Body of pancreas (tissue), 4 donors: ENCODE results near the gene MYNN. TPM values are rescaled to one million over a fixed set of nuclear protein-coding genes. Genes with fewer than 3 reads are reported as not detected.
A peak's percentile ranks its signal among the peaks of the same experiment; 100 is the strongest.

ENCODE experiments used
- ATAC-seq: fragments of 150-250 bp; one replicate; pipeline ENCODE4 v1.9.1; 2016
- DNase-seq, 4 donors: peaks; one replicate each; pipeline ENCODE4 v3.0.0-alpha.2; 2019
- H3K27ac ChIP-seq, 4 donors: fragments of 200-600 bp; sonication (generic); 1 replicate in 3 of 4; 2 replicates in 1 of 4; pipeline versions ENCODE4 v1.5.1 to v1.6.1; 2016 to 2019; ENCODE audit warnings: mild to moderate bottlenecking in 1 of 4, mixed read lengths in 1 of 4, moderate library complexity in 1 of 4
- H3K27me3 ChIP-seq, 2 donors: fragments of 200-600 bp; sonication (generic); one replicate each; pipeline ENCODE4 v1.6.0; 2016; ENCODE audit warnings: mild to moderate bottlenecking in 1 of 2
- H3K36me3 ChIP-seq, 2 donors: fragments of 200-600 bp; sonication (generic); replicated peaks in 1 of 2; 2 replicates each; pipeline ENCODE4 v1.5.1; 2016; ENCODE audit warnings: low read depth in 2 of 2; ENCODE audit not compliant: insufficient read depth in 1 of 2
- H3K4me1 ChIP-seq: fragments of 200-600 bp; sonication (generic); one replicate; pipeline ENCODE4 v1.6.0; 2016
- H3K4me3 ChIP-seq, 2 donors: fragments of 200-600 bp; sonication (generic); 1 replicate in 1 of 2; 2 replicates in 1 of 2; pipeline ENCODE4 v1.5.1; 2016 to 2019
- H3K9me3 ChIP-seq, 3 donors: fragments of 200-600 bp; sonication (generic); 1 replicate in 2 of 3; 2 replicates in 1 of 3; pipeline ENCODE4 v1.5.1; 2016
- POLR2A ChIP-seq, 3 donors: fragments of 450-650 bp; IDR thresholded peaks; one replicate each; pipeline ENCODE4 v1.6.1; 2016; ENCODE audit warnings: antibody characterized with exemption in 3 of 3, mild to moderate bottlenecking in 2 of 3
- WGBS, 2 donors: methylation state at CpG; one replicate each; pipeline ENCODE4 v1.1.5; 2017; 5-methylcytosine and 5-hydroxymethylcytosine counted together
- intact Hi-C: fragments of 100-400 bp; cut with DNase I; formaldehyde crosslinking; loops from one replicate; pipeline ENCODE4 v1.15.1; 2023
- total RNA-seq, 2 donors: library from RNA; depleted of rRNA; stranded (reverse); fragments of >200 nt; gene quantifications; one replicate each; pipeline ENCODE4 v1.1.0, GENCODE V29; 2016
- TF ChIP-seq, protein P1 (sequence below), 7 experiments: fragments of 450-650 bp in 4 of 7; fragments of 200-600 bp in 3 of 7; sonication (generic) in 3 of 7; IDR thresholded peaks; one replicate each; pipeline ENCODE4 v1.5.1; 2016 to 2019; ENCODE audit warnings: antibody characterized with exemption in 7 of 7

Gene MYNN
- total RNA-seq, 2 donors from 2014 or later: 8.9 to 10.6 TPM

DNA sequence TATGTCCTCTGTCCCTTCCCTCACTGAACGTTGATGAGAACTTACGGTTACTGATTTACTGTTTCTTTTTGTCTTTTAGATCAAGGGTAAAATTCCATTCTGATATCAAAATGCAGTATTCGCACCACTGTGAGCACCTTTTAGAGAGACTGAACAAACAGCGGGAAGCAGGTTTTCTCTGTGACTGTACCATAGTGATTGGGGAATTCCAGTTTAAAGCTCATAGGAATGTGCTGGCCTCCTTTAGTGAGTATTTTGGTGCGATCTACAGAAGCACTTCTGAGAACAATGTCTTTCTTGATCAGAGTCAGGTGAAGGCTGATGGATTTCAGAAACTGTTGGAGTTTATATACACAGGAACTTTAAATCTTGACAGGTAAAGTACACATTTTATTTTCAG lies 990 bp downstream of the MYNN start:
- peak overlapping the region in 1 of 4 donors; percentile 100 for H3K27ac ChIP-seq
- no peak overlapping the region for H3K4me3 ChIP-seq
- no peaks in the 10 kb centered on the region for H3K9me3 ChIP-seq
- intact Hi-C loops: no loop called here
- no peak for TF ChIP-seq POLR2A (IDR thresholded peaks at IDR 0.05)
- TF ChIP-seq, protein P1, sequence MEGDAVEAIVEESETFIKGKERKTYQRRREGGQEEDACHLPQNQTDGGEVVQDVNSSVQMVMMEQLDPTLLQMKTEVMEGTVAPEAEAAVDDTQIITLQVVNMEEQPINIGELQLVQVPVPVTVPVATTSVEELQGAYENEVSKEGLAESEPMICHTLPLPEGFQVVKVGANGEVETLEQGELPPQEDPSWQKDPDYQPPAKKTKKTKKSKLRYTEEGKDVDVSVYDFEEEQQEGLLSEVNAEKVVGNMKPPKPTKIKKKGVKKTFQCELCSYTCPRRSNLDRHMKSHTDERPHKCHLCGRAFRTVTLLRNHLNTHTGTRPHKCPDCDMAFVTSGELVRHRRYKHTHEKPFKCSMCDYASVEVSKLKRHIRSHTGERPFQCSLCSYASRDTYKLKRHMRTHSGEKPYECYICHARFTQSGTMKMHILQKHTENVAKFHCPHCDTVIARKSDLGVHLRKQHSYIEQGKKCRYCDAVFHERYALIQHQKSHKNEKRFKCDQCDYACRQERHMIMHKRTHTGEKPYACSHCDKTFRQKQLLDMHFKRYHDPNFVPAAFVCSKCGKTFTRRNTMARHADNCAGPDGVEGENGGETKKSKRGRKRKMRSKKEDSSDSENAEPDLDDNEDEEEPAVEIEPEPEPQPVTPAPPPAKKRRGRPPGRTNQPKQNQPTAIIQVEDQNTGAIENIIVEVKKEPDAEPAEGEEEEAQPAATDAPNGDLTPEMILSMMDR (IDR thresholded peaks at IDR 0.05): no peak
- DNase-seq: no peak
- H3K27me3 ChIP-seq: no peaks in the 10 kb centered on the region
- 25 to 32% methylated on average over 5 of the region's 5 CpGs for WGBS, 2 donors
- ATAC-seq: no peak
- H3K4me1 ChIP-seq: peaks cover 26% of the 10 kb centered on the region
- peaks cover 0 to 6% of the 10 kb centered on the region in 2 donors for H3K36me3 ChIP-seq

DNA sequence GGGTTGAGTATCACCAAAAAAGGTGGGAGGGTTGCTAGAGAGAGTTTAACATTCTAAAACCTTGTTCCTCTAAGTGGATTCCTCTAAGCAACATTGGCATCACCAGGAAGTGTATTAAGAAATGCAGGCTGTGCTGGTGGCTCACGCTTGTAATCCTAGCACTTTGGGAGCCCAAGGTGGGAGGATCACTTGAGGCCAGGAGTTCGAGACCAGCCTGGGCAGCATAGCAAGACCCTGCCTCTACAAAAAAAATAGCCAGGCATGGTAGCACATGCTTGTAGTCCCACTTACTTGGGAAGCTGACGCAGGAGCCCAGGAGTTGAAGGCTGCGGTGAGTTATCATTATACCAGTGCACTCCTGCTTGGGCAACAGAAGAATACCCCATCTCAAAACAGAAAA lies 4.6 kb downstream of the MYNN start:
- Histone ChIP-seq H3K9me3 (no peaks in the 10 kb centered on the region), H3K27ac (no peak overlapping the region), H3K36me3 (peaks cover 0 to 30% of the 10 kb centered on the region in 2 donors), H3K4me1 (peaks cover 26% of the 10 kb centered on the region), H3K27me3 (no peaks in the 10 kb centered on the region), H3K4me3 (no peak overlapping the region)
- TF ChIP-seq, protein P1 (IDR thresholded peaks at IDR 0.05): no peak
- TF ChIP-seq POLR2A (IDR thresholded peaks at IDR 0.05): no peak
- DNase-seq (no peak), ATAC-seq (no peak)
- WGBS, 2 donors: 89 to 95% methylated on average over 4 of the region's 4 CpGs
- intact Hi-C loops: no loop called here

DNA sequence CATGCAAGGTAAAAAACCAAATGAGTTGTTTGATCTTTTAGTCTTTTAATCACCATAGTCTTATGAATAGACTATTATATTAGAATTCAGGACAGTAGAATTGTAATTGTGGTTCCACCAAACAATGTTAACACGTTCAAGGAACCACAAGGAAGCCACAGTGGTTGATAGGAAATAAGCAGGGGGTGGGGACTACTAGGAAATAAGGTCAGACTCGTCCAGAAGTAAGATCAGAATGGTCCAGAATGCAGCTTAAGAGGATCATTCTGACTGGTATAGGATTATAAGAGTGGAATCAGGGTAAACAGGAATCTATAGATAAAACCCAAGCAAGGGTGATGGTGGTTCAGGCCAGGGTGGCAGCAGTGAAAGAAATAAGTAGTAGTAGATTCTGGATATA lies 7.5 kb downstream of the MYNN start:
- Histone ChIP-seq H3K9me3 (no peaks in the 10 kb centered on the region), H3K27me3 (no peaks in the 10 kb centered on the region), H3K36me3 (peaks cover 3 to 38% of the 10 kb centered on the region in 2 donors), H3K4me3 (no peak overlapping the region), H3K27ac (no peak overlapping the region), H3K4me1 (peaks cover 6% of the 10 kb centered on the region)
- WGBS, 2 donors: 57 to 73% methylated on average over 2 of the region's 2 CpGs
- intact Hi-C loops: no loop called here
- no peak for TF ChIP-seq POLR2A (IDR thresholded peaks at IDR 0.05)
- TF ChIP-seq, protein P1 (IDR thresholded peaks at IDR 0.05): no peak
- DNase-seq: no peak
- no peak for ATAC-seq

DNA sequence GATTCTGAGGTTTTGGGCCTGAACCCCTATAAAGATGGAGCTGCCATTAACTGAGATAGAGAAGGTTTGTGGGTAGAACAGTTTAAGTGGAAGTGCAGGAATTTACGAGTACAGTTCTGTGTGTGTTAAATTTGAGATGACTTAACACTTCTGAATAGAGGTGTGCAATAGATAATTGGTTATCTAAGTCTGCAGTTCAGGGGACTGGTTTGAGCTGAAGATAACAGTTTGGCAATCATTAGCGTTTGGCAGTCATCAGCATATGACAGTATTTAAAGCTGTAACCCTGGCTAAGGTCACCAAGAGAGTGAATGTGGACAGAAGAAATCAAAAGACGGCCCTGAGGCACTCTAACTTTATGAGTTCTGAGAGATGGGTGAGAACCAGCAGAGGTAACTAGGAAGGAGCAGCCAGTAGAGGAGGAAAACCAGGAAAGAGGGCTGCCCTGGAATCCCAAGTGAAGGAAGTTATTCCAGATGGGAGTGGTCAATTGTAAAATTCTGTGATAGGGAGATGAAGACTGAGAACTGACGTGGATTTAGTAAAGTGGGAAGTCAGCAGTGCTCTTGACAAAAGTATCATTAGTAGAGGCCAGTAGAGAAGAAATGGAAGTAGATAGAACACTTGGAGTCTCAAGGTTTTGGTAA lies 8.1 kb downstream of the MYNN start:
- H3K36me3 ChIP-seq: peaks cover 3 to 41% of the 10 kb centered on the region in 2 donors
- no peak overlapping the region for H3K27ac ChIP-seq
- peaks cover under 1% of the 10 kb centered on the region for H3K4me1 ChIP-seq
- H3K4me3 ChIP-seq: no peak overlapping the region
- DNase-seq: no peak
- H3K27me3 ChIP-seq: no peaks in the 10 kb centered on the region
- intact Hi-C loops: no loop called here
- TF ChIP-seq, protein P1 (IDR thresholded peaks at IDR 0.05): no peak
- no peak for TF ChIP-seq POLR2A (IDR thresholded peaks at IDR 0.05)
- ATAC-seq: no peak
- WGBS, 2 donors: 74 to 83% methylated on average over 4 of the region's 4 CpGs
- no peaks in the 10 kb centered on the region for H3K9me3 ChIP-seq

DNA sequence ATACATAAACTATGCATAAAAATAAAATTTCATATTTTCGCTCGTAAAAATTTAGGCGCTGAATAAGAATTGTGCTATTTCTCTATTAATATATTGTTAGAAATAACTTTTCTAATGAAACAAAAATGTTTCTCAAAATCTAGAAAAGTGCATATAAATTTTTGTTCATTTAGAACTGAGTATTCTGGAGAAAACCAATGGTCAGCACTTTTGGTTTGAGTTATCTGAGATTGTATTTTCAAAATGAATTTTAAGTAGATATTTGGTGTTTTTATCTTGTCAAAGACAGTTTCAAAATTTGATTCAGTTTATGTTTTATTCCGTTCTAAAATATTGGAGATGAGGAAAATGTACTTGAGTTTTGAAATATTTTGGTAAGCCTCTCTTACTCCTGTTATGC lies 13.9 kb downstream of the MYNN start:
- WGBS, 2 donors: 98% methylated on average over 4 of the region's 4 CpGs
- DNase-seq: no peak
- intact Hi-C loops: no loop called here

More for the DNA sequence above, 13.9 kb downstream of the MYNN start:
- Histone ChIP-seq H3K9me3 (no peaks in the 10 kb centered on the region), H3K27me3 (no peaks in the 10 kb centered on the region), H3K4me3 (no peak overlapping the region), H3K27ac (no peak overlapping the region), H3K4me1 (no peaks in the 10 kb centered on the region), H3K36me3 (peaks cover 10 to 31% of the 10 kb centered on the region in 2 donors)
- TF ChIP-seq, protein P1 (IDR thresholded peaks at IDR 0.05): no peak
- TF ChIP-seq POLR2A (IDR thresholded peaks at IDR 0.05): no peak
- ATAC-seq: no peak
